Stomach (tissue), 9 donors: Measurements from ENCODE around the gene RHEX. TPM values are rescaled to one million over a fixed set of nuclear protein-coding genes. Genes with fewer than 3 reads are reported as not detected.

Experiments
- DNase-seq, 2 donors: peaks; one replicate each; pipeline versions ENCODE4 v3.0.0 to v3.0.0-alpha.2; 2013 to 2019
- H3K27ac ChIP-seq, 5 donors: fragments of 200-600 bp in 4 of 5; sonication (generic) in 4 of 5; one replicate each; pipeline ENCODE4 v1.5.1; 2013 to 2019; ENCODE audit warnings: mild to moderate bottlenecking in 1 of 5, moderate library complexity in 1 of 5
- H3K27me3 ChIP-seq, 3 donors: fragments of 200-600 bp; sonication (generic); one replicate each; pipeline ENCODE4 v1.5.1; 2017 to 2019; ENCODE audit warnings: mixed run types in 1 of 3
- H3K36me3 ChIP-seq, 4 donors: fragments of 200-600 bp; sonication (generic); 1 replicate in 3 of 4; 2 replicates in 1 of 4; pipeline ENCODE4 v1.5.1; 2016 to 2019
- H3K4me1 ChIP-seq, 4 donors: fragments of 200-600 bp; sonication (generic); one replicate each; pipeline ENCODE4 v1.5.1; 2016 to 2019
- H3K4me3 ChIP-seq, 4 donors: fragments of 200-600 bp; sonication (generic) in 3 of 4; one replicate each; pipeline ENCODE4 v1.5.1; 2016 to 2019; ENCODE audit warnings: mild to moderate bottlenecking in 1 of 4
- H3K9me3 ChIP-seq, 4 donors: fragments of 200-600 bp; sonication (generic); one replicate each; pipeline ENCODE4 v1.5.1; 2016 to 2019
- CTCF ChIP-seq, 7 experiments: fragments of 450-650 bp in 4 of 7; fragments of 200-600 bp in 3 of 7; sonication (generic) in 3 of 7; IDR thresholded peaks; one replicate each; pipeline ENCODE4 v1.5.1; 2016 to 2019; ENCODE audit warnings: antibody characterized with exemption in 7 of 7, control low read depth in 2 of 7, mild to moderate bottlenecking in 1 of 7
- EP300 ChIP-seq: sonication (generic); formaldehyde crosslinking; IDR thresholded peaks from one replicate; pipeline ENCODE4 v1.6.1; 2017; ENCODE audit warnings: antibody characterized with exemption
- POLR2A ChIP-seq, 4 donors: fragments of 450-650 bp; IDR thresholded peaks; one replicate each; pipeline ENCODE4 v1.6.1; 2016; ENCODE audit warnings: antibody characterized with exemption in 4 of 4, control low read depth in 2 of 4, mild to moderate bottlenecking in 1 of 4, moderate library complexity in 1 of 4
- POLR2AphosphoS5 ChIP-seq, 3 donors: sonication (generic); formaldehyde crosslinking; IDR thresholded peaks; one replicate each; pipeline ENCODE4 v1.6.1; 2016; ENCODE audit warnings: antibody characterized with exemption in 3 of 3
- WGBS, 5 donors: extraction: QIAGEN DNeasy Blood & Tissue Kit in 3 of 5; methylation state at CpG; one replicate each; pipeline versions ENCODE4 v1.1.5 to v1.1.7; 2013 to 2018; 5-methylcytosine and 5-hydroxymethylcytosine counted together
- intact Hi-C: fragments of 100-400 bp; cut with DNase I; formaldehyde crosslinking; loops from one replicate; pipeline ENCODE4 v1.15.1; 2023; ENCODE audit warnings: low total_unique reads
- polyA plus RNA-seq, 3 donors: library from polyadenylated mRNA; stranded (reverse); fragments of 200-250 nt; gene quantifications; one replicate each; pipeline ENCODE4 v1.2.3, GENCODE V29; 2013
- total RNA-seq, 5 donors: library from RNA; depleted of rRNA; stranded (reverse); fragments of >200 nt; gene quantifications; one replicate each; pipeline versions ENCODE4 v1.1.0 to v1.2.3, GENCODE V29; 2014 to 2016
- donor health status: healthy with polysubstance abuse.
- donor health status: Bipolar disorder and iron deficiency.
- donor health status: healthy.

The RHEX gene
- total and polyA plus RNA-seq, 8 donors: 0.83 to 10.5 (median 1.6) TPM; not detected in 2

- H3K27ac ChIP-seq: peak overlapping the region in 4 of 5 donors; percentile 76 to 88 (median 84)
- TF ChIP-seq POLR2AphosphoS5 (IDR thresholded peaks at IDR 0.05) (no peak), CTCF (IDR thresholded peaks at IDR 0.05) (no peak), POLR2A (IDR thresholded peaks at IDR 0.05) (no peak), EP300 (no peak)
- intact Hi-C loops: no loop called here
Measured at GRCh38 chr1:206025283-206025820, 27.6 kb upstream of the RHEX start.

GRCh38 chr1:206029484-206029883 lies 23.5 kb upstream of the RHEX start:
- WGBS, 5 donors: 45 to 70% (median 68%) methylated on average over 4 of the region's 4 CpGs
- TF ChIP-seq EP300 (no peak), POLR2A (IDR thresholded peaks at IDR 0.05) (no peak), CTCF (IDR thresholded peaks at IDR 0.05) (no peak), POLR2AphosphoS5 (IDR thresholded peaks at IDR 0.05) (no peak)
- no peaks in the 10 kb centered on the region for H3K36me3 ChIP-seq
- H3K4me3 ChIP-seq: no peak overlapping the region
- no peak overlapping the region for H3K27ac ChIP-seq
- intact Hi-C loops: no loop called here
- H3K4me1 ChIP-seq: peaks cover 9 to 40% (median 24%) of the 10 kb centered on the region in 4 donors
- no peaks in the 10 kb centered on the region for H3K9me3 ChIP-seq
- peak in 1 of 2 donors; percentile 53 for DNase-seq
- H3K27me3 ChIP-seq: no peaks in the 10 kb centered on the region

More at GRCh38 chr1:206025283-206025820, 27.6 kb upstream of the RHEX start:
- no peak for DNase-seq
- H3K4me1 ChIP-seq: peaks cover 5 to 28% (median 19%) of the 10 kb centered on the region in 4 donors
- 54 to 66% (median 60%) methylated on average over 3 of the region's 3 CpGs for WGBS, 5 donors
- H3K36me3 ChIP-seq: no peaks in the 10 kb centered on the region
- no peaks in the 10 kb centered on the region for H3K27me3 ChIP-seq
- H3K4me3 ChIP-seq: no peak overlapping the region
- H3K9me3 ChIP-seq: no peaks in the 10 kb centered on the region

GRCh38 chr1:206030191-206030590 lies 22.8 kb upstream of the RHEX start:
- Histone ChIP-seq H3K9me3 (no peaks in the 10 kb centered on the region), H3K36me3 (no peaks in the 10 kb centered on the region), H3K27ac (no peak overlapping the region), H3K4me3 (no peak overlapping the region), H3K4me1 (peaks cover 7 to 33% (median 21%) of the 10 kb centered on the region in 4 donors), H3K27me3 (no peaks in the 10 kb centered on the region)
- intact Hi-C loops: no loop called here
- TF ChIP-seq POLR2A (IDR thresholded peaks at IDR 0.05): no peak
- no peak for TF ChIP-seq CTCF (IDR thresholded peaks at IDR 0.05)
- no peak for TF ChIP-seq POLR2AphosphoS5 (IDR thresholded peaks at IDR 0.05)
- TF ChIP-seq EP300: no peak
- no peak for DNase-seq
- 71 to 76% (median 74%) methylated on average over 4 of the region's 4 CpGs for WGBS, 5 donors

DNA sequence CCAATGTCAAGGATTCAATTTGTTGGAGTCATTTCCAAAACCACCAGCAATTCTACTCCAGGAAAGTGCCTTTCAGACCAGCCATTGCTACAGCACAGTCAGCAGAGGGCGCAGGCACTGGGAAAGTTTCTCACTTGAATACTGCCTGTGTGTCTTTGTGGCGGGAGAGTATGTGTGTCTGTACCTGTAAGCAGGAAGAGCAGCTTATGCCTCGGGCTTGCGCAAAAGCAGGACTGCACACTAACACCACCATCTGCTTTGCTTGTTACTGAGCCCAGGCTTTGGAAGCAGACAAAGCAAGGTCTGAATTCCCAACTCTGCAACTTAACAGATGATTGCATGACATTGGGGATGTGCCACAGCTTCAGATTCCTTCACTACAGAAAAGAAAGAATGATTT lies 22.3 kb upstream of the RHEX start:
- Histone ChIP-seq H3K4me3 (no peak overlapping the region), H3K4me1 (peaks cover 5 to 28% (median 16%) of the 10 kb centered on the region in 4 donors), H3K36me3 (no peaks in the 10 kb centered on the region), H3K27ac (no peak overlapping the region), H3K9me3 (no peaks in the 10 kb centered on the region), H3K27me3 (no peaks in the 10 kb centered on the region)
- WGBS, 5 donors: 2 to 8% (median 4%) methylated on average over 4 of the region's 4 CpGs
- peak; percentile 82 to 93 for DNase-seq
- intact Hi-C loops: no loop called here
- peak in 5 of 7 experiments; percentile 44 to 88 (median 68) for TF ChIP-seq CTCF (IDR thresholded peaks at IDR 0.05)
- TF ChIP-seq EP300: no peak
- peak in 1 of 3 donors; percentile 76 for TF ChIP-seq POLR2AphosphoS5 (IDR thresholded peaks at IDR 0.05)
